ENCODE data around the gene GALNT4. TPM values are rescaled to one million over a fixed set of nuclear protein-coding genes. Genes with fewer than 3 reads are reported as not detected.

GALNT4 gene
- total and polyA plus RNA-seq, 7 donors = 3.4 to 14.6 (median 4.6) TPM

- no peaks in the 10 kb centered on the region for H3K27me3 ChIP-seq
- no peak for DNase-seq
- no peak overlapping the region for H3K4me3 ChIP-seq
- intact Hi-C loops (cut with DNase I) = loop anchor here (10.0 kb wide), 1 partner anchor 564 kb away; no protein-coding TSS in a partner anchor
- WGBS, 2 donors = 62 to 71% methylated on average over 3 of the region's 3 CpGs
- H3K4me1 ChIP-seq = peaks cover 0 to 18% (median 6%) of the 10 kb centered on the region in 4 donors
- no peaks in the 10 kb centered on the region for H3K36me3 ChIP-seq
- TF ChIP-seq POLR2AphosphoS5 (IDR thresholded peaks at IDR 0.05) (no peak), POLR2A (IDR thresholded peaks at IDR 0.05) (no peak), CTCF (IDR thresholded peaks at IDR 0.05) (no peak), EP300 (IDR thresholded peaks at IDR 0.05) (no peak)
- H3K9me3 ChIP-seq = no peaks in the 10 kb centered on the region
- no peak overlapping the region for H3K27ac ChIP-seq
Observed at GRCh38 chr12:89540586-89540985, 16.0 kb upstream of the GALNT4 start.

- Histone ChIP-seq H3K4me3 (no peak overlapping the region), H3K36me3 (no peaks in the 10 kb centered on the region), H3K27me3 (no peaks in the 10 kb centered on the region), H3K4me1 (peaks cover 0 to 11% (median 4%) of the 10 kb centered on the region in 4 donors), H3K27ac (no peak overlapping the region), H3K9me3 (no peaks in the 10 kb centered on the region)
- 71 to 91% methylated on average over 5 of the region's 5 CpGs for WGBS, 2 donors
- intact Hi-C loops (cut with DNase I) = loop anchor here (10.0 kb wide), 1 partner anchor 565 kb away; no protein-coding TSS in a partner anchor
- DNase-seq = no peak
- TF ChIP-seq POLR2A (IDR thresholded peaks at IDR 0.05) = no peak
- no peak for TF ChIP-seq POLR2AphosphoS5 (IDR thresholded peaks at IDR 0.05)
- no peak for TF ChIP-seq EP300 (IDR thresholded peaks at IDR 0.05)
- no peak for TF ChIP-seq CTCF (IDR thresholded peaks at IDR 0.05)
Observed at GRCh38 chr12:89539426-89540223, 15.0 kb upstream of the GALNT4 start.

GRCh38 chr12:89538897-89539296 lies 14.3 kb upstream of the GALNT4 start:
- Histone ChIP-seq H3K9me3 (no peaks in the 10 kb centered on the region), H3K27ac (no peak overlapping the region), H3K27me3 (no peaks in the 10 kb centered on the region), H3K36me3 (no peaks in the 10 kb centered on the region), H3K4me3 (no peak overlapping the region), H3K4me1 (peaks cover 0 to 10% (median 3%) of the 10 kb centered on the region in 4 donors)
- intact Hi-C loops (cut with DNase I) = no loop called here
- 58 to 86% methylated on average over 4 of the region's 4 CpGs for WGBS, 2 donors
- DNase-seq = no peak
- no peak for TF ChIP-seq EP300 (IDR thresholded peaks at IDR 0.05)
- no peak for TF ChIP-seq CTCF (IDR thresholded peaks at IDR 0.05)
- TF ChIP-seq POLR2A (IDR thresholded peaks at IDR 0.05) = no peak
- TF ChIP-seq POLR2AphosphoS5 (IDR thresholded peaks at IDR 0.05) = no peak

GRCh38 chr12:89537389-89537788 lies 12.8 kb upstream of the GALNT4 start:
- H3K4me1 ChIP-seq = no peaks in the 10 kb centered on the region
- TF ChIP-seq POLR2A (IDR thresholded peaks at IDR 0.05) = no peak
- TF ChIP-seq POLR2AphosphoS5 (IDR thresholded peaks at IDR 0.05) = no peak
- TF ChIP-seq EP300 (IDR thresholded peaks at IDR 0.05) = no peak
- no peak for TF ChIP-seq CTCF (IDR thresholded peaks at IDR 0.05)
- intact Hi-C loops (cut with DNase I) = no loop called here
- no peak for DNase-seq
- no peaks in the 10 kb centered on the region for H3K27me3 ChIP-seq
- no peak overlapping the region for H3K4me3 ChIP-seq
- no peaks in the 10 kb centered on the region for H3K36me3 ChIP-seq
- WGBS, 2 donors = 19 to 77% methylated on average over 3 of the region's 3 CpGs
- no peaks in the 10 kb centered on the region for H3K9me3 ChIP-seq
- no peak overlapping the region for H3K27ac ChIP-seq
